HCT116 (cell line): ENCODE measurements around the gene APOM. TPM values are rescaled to one million over a fixed set of nuclear protein-coding genes. Genes with fewer than 3 reads are reported as not detected.

Experiments used
- ATAC-seq: fragments of 200-7000 bp; cut with Tn5 transposase; 2 replicates; pipeline ENCODE4 v1.9.1; 2020; ENCODE audit warnings: mild to moderate bottlenecking, moderate library complexity
- BruUV-seq: library from RNA; stranded (reverse); fragments of 400-500 nt; replicated peaks from 2 replicates; lab custom pipeline; 2021; lab: Mats Ljungman, UMichigan
- CTCF ChIA-PET: fragments of 300-600 bp; sonication (Branson Sonifier 250); formaldehyde crosslinking; loops from one replicate; lab custom pipeline; 2021; ENCODE audit warnings: antibody characterized with exemption; lab: Charles Lee
- POLR2A ChIA-PET: fragments of 300-600, 350-600 bp; sonication (Branson Sonifier 250); formaldehyde crosslinking; loops from one replicate; lab custom pipeline; 2021; ENCODE audit warnings: antibody characterized with exemption; lab: Charles Lee
- RAD21 ChIA-PET, 2 experiments: fragments of 300-600 bp; sonication (Branson Sonifier 250); formaldehyde crosslinking; loops; one replicate each; lab custom pipeline; 2023; ENCODE audit warnings: low total read pairs in 2 of 2; ENCODE audit not compliant: uncharacterized antibody in 2 of 2, unreplicated experiment in 2 of 2, low non-redundant PET in 1 of 2; lab: Charles Lee
- DNase-seq: peaks from one replicate; pipeline ENCODE4 v3.0.0-alpha.2; 2010; ENCODE audit warnings: low read depth, low spot score
- H2AFZ ChIP-seq: fragments of 200-600 bp; shearing (Covaris generic), sonication (generic); 2 replicates; pipeline ENCODE4 v1.6.1; 2017; ENCODE audit warnings: low read depth, mixed run types, mixed read lengths, antibody characterized with exemption, low read length; ENCODE audit not compliant: poor library complexity, severe bottlenecking
- H3K27ac ChIP-seq: 2 replicates; pipeline ENCODE4 v1.5.1; 2012; ENCODE audit warnings: low read depth, low read length
- H3K27me3 ChIP-seq: fragments of 200-600 bp; sonication (generic); 2 replicates; pipeline ENCODE4 v1.6.1; 2016; ENCODE audit warnings: mixed run types, low read length, mixed read lengths; ENCODE audit not compliant: insufficient read depth
- H3K36me3 ChIP-seq, 2 experiments: fragments of 200-500 bp in 1 of 2; fragments of 200-600 bp in 1 of 2; sonication (Bioruptor generic) in 1 of 2; sonication (generic) in 1 of 2; 2 replicates each; pipeline versions ENCODE4 v1.5.1 to v1.6.1; 2014 to 2016; ENCODE audit warnings: low read length in 2 of 2, inconsistent platforms in 1 of 2, mixed read lengths in 1 of 2, mixed run types in 1 of 2; ENCODE audit not compliant: insufficient read depth in 2 of 2, control insufficient read depth in 1 of 2
- H3K4me1 ChIP-seq, 2 experiments: fragments of 200-600 bp in 1 of 2; sonication (generic) in 1 of 2; 2 replicates each; pipeline versions ENCODE4 v1.5.1 to v1.6.1; 2012 to 2017; ENCODE audit warnings: low read length in 2 of 2, inconsistent platforms in 1 of 2, mild to moderate bottlenecking in 1 of 2, mixed read lengths in 1 of 2, mixed run types in 1 of 2, moderate library complexity in 1 of 2; ENCODE audit not compliant: insufficient read depth in 2 of 2, control insufficient read depth in 1 of 2
- H3K4me2 ChIP-seq: fragments of 200-600 bp; sonication (generic); 2 replicates; pipeline ENCODE4 v1.6.1; 2017; ENCODE audit warnings: mixed run types, low read length, mixed read lengths
- H3K4me3 ChIP-seq, 2 experiments: fragments of 200-600 bp in 1 of 2; sonication (generic) in 1 of 2; replicated peaks in 1 of 2; 2 replicates each; pipeline ENCODE4 v1.5.1; 2011 to 2016; ENCODE audit warnings: low read length in 2 of 2, control low read depth in 1 of 2, low read depth in 1 of 2, mild to moderate bottlenecking in 1 of 2, mixed read lengths in 1 of 2, mixed run types in 1 of 2
- H3K79me2 ChIP-seq: fragments of 200-600 bp; sonication (generic); 2 replicates; pipeline ENCODE4 v1.6.1; 2017; ENCODE audit warnings: mild to moderate bottlenecking, mixed run types, low read length, moderate library complexity, mixed read lengths; ENCODE audit not compliant: insufficient read depth
- H3K9ac ChIP-seq: fragments of 200-600 bp; sonication (generic); 2 replicates; pipeline ENCODE4 v1.6.1; 2016; ENCODE audit warnings: low read length, mixed read lengths
- H3K9me2 ChIP-seq: fragments of 200-600 bp; sonication (generic), shearing (Covaris generic); 2 replicates; pipeline ENCODE4 v1.6.1; 2017; ENCODE audit warnings: mixed run types, mild to moderate bottlenecking, moderate library complexity; ENCODE audit not compliant: insufficient read depth
- H3K9me3 ChIP-seq, 2 experiments: fragments of 200-500 bp in 1 of 2; fragments of 200-600 bp in 1 of 2; sonication (Bioruptor generic) in 1 of 2; sonication (generic) in 1 of 2; 2 replicates each; pipeline ENCODE4 v1.6.1; 2014 to 2017; ENCODE audit warnings: low read length in 2 of 2, mixed read lengths in 2 of 2, inconsistent platforms in 1 of 2, low read depth in 1 of 2, mild to moderate bottlenecking in 1 of 2, mixed run types in 1 of 2, moderate library complexity in 1 of 2; ENCODE audit not compliant: control insufficient read depth in 1 of 2, insufficient read depth in 1 of 2
- H4K20me1 ChIP-seq: fragments of 200-600 bp; sonication (generic), shearing (Covaris generic); 2 replicates; pipeline ENCODE4 v1.6.1; 2017; ENCODE audit warnings: mixed run types, mild to moderate bottlenecking, moderate library complexity; ENCODE audit not compliant: insufficient read depth
- EGR1 ChIP-seq: IDR thresholded peaks from 2 replicates; pipeline ENCODE4 v1.6.1; 2012; ENCODE audit warnings: low read depth
- ELF1 ChIP-seq: IDR thresholded peaks from 2 replicates; pipeline ENCODE4 v1.6.1; 2012; ENCODE audit warnings: low read depth, borderline replicate concordance
- JUND ChIP-seq: IDR thresholded peaks from 2 replicates; pipeline ENCODE4 v1.6.1; 2012
- POLR2A ChIP-seq: IDR thresholded peaks from 2 replicates; pipeline ENCODE4 v1.7.0; 2011; ENCODE audit warnings: borderline replicate concordance; ENCODE audit not compliant: insufficient read depth, insufficient read length; ENCODE audit errors: extremely low read depth
- REST ChIP-seq: IDR thresholded peaks from 2 replicates; pipeline ENCODE4 v1.6.1; 2012; ENCODE audit warnings: low read depth
- SIN3A ChIP-seq: IDR thresholded peaks from 2 replicates; pipeline ENCODE4 v1.6.1; 2012; ENCODE audit warnings: low read depth
- TCF7L2 ChIP-seq: IDR thresholded peaks from 2 replicates; pipeline ENCODE4 v1.7.0; 2011; ENCODE audit warnings: borderline replicate concordance, inconsistent platforms; ENCODE audit not compliant: insufficient read depth, insufficient read length; ENCODE audit errors: extremely low read depth
- intact Hi-C: fragments of 100-400 bp; cut with micrococcal nuclease; formaldehyde crosslinking; loops from 2 replicates; pipeline ENCODE4 v1.10.0; 2022
- microRNA-seq: library from miRNA; unstranded; fragments of <30 nt; microRNA quantifications from one replicate; pipeline ENCODE4, GENCODE V29; 2016; ENCODE audit warnings: borderline number of aligned reads
- total RNA-seq: library from RNA; stranded (reverse); gene quantifications from one replicate; pipeline ENCODE4 v1.2.1, GENCODE V29; 2021; ENCODE audit not compliant: unreplicated experiment

Gene APOM
- total RNA-seq, 1 experiment from 2014 or later, result 2.2 TPM

- Histone ChIP-seq H3K4me3 (no peak within 1 kb of the TSS), H3K27ac (no peak within 1 kb of the TSS), H2AFZ (no peak within 1 kb of the TSS), H3K27me3 (no peaks in the 10 kb centered on the region), H3K9ac (no peak within 1 kb of the TSS), H3K9me3 (no peaks in the 10 kb centered on the region), H3K9me2 (no peaks in the 10 kb centered on the region), H3K36me3 (no peaks in the 10 kb centered on the region), H3K4me2 (no peak within 1 kb of the TSS), H3K4me1 (peaks cover 10 to 27% of the 10 kb centered on the region in 2 experiments; a peak in 3 of 4 replicates), H4K20me1 (no peaks in the 10 kb centered on the region), H3K79me2 (peaks cover 11% of the 10 kb centered on the region)
- ChIA-PET RAD21 (no interaction called here), POLR2A (no interaction called here), CTCF (no interaction called here)
- ATAC-seq, result no peak
- intact Hi-C loops, result no loop called here
- no TSS peak for BruUV-seq
- TF ChIP-seq JUND (no peak), POLR2A (no peak), TCF7L2 (no peak)
- DNase-seq, result no peak
These were observed 50.9 kb downstream of the APOM start, which contains the start of gene LY6G6F for GRCh38 chr6:31706599-31706998. LY6G6F (plus strand) TSS chr6:31706866; CDS start chr6:31706907, 41 bp downstream.

- CTCF ChIA-PET, result no interaction called here
- H3K9me2 ChIP-seq, result no peaks in the 10 kb centered on the region
- DNase-seq (no peak), ATAC-seq (no peak)
- H3K4me1 ChIP-seq, result peaks cover 6 to 20% of the 10 kb centered on the region in 2 experiments; a peak in 3 of 4 replicates
- no peak overlapping the region for H3K4me3 ChIP-seq
- no peak overlapping the region for H2AFZ ChIP-seq
- no peak overlapping the region for H3K9ac ChIP-seq
- no peaks in the 10 kb centered on the region for H3K36me3 ChIP-seq
- H3K27me3 ChIP-seq, result no peaks in the 10 kb centered on the region
- BruUV-seq, result no TSS peak
- intact Hi-C loops, result no loop called here
- H4K20me1 ChIP-seq, result no peaks in the 10 kb centered on the region
- RAD21 ChIA-PET, result no interaction called here
- no peak overlapping the region for H3K27ac ChIP-seq
- no peak overlapping the region for H3K4me2 ChIP-seq
- no peak for TF ChIP-seq SIN3A
- no peak for TF ChIP-seq EGR1
- no peak for TF ChIP-seq ELF1
- no peak for TF ChIP-seq REST
- POLR2A ChIA-PET, result no interaction called here
- no peaks in the 10 kb centered on the region for H3K9me3 ChIP-seq
- H3K79me2 ChIP-seq, result peaks cover under 1% of the 10 kb centered on the region; the same call in 1 of the 2 replicates
These were observed 52.0 kb downstream of the APOM start for GRCh38 chr6:31707701-31708100.

Small RNA genes within 50 kb of the gene (microRNA-seq; reads per million reads assigned to microRNA genes)
- gene MIR4646 (not detected), gene MIR6832 (not detected)

Other genes starting within 250 kb of the APOM start
- 21.7 TPM for gene MICB, start 157.7 kb upstream of the APOM start, total RNA-seq
- gene MCCD1, start 126.9 kb upstream of the APOM start, total RNA-seq, result not detected
- 545 TPM for gene DDX39B, start 113.9 kb upstream of the APOM start, total RNA-seq
- 1.8 TPM for gene ATP6V1G2, start 109.3 kb upstream of the APOM start, total RNA-seq
- 26.6 TPM for gene NFKBIL1, start 108.3 kb upstream of the APOM start, total RNA-seq
- gene LTA, start 83.6 kb upstream of the APOM start, total RNA-seq, result 1.1 TPM
- 0.59 TPM for gene TNF, start 80.3 kb upstream of the APOM start, total RNA-seq
- 0.64 TPM for gene LTB, start 73.5 kb upstream of the APOM start, total RNA-seq
- 0.69 TPM for gene LST1, start 69.6 kb upstream of the APOM start, total RNA-seq
- not detected for gene NCR3, start 62.9 kb upstream of the APOM start, total RNA-seq
- not detected for gene AIF1, start 40.7 kb upstream of the APOM start, total RNA-seq
- 250 TPM for gene PRRC2A, start 35.2 kb upstream of the APOM start, total RNA-seq
- gene BAG6, start 3.2 kb upstream of the APOM start, total RNA-seq, result 368 TPM
- gene C6orf47, start 4.9 kb downstream of the APOM start, total RNA-seq, result 13.4 TPM
- gene GPANK1, start 9.1 kb downstream of the APOM start, total RNA-seq, result 14.8 TPM
- gene CSNK2B, start 10.2 kb downstream of the APOM start, total RNA-seq, result 210 TPM
- gene LY6G5B, start 14.1 kb downstream of the APOM start, total RNA-seq, result 15.4 TPM
- gene LY6G5C, start 25.2 kb downstream of the APOM start, total RNA-seq, result 1.7 TPM
- 32.4 TPM for gene ABHD16A, start 47.4 kb downstream of the APOM start, total RNA-seq
- not detected for gene LY6G6F, start 51.0 kb downstream of the APOM start, total RNA-seq
- not detected for gene LY6G6D, start 59.5 kb downstream of the APOM start, total RNA-seq
- gene LY6G6C, start 65.9 kb downstream of the APOM start, total RNA-seq, result 0.54 TPM
- gene MPIG6B, start 67.5 kb downstream of the APOM start, total RNA-seq, result 0.42 TPM
- gene DDAH2, start 73.4 kb downstream of the APOM start, total RNA-seq, result 43.4 TPM
- gene CLIC1, start 80.6 kb downstream of the APOM start, total RNA-seq, result 432 TPM
- 90.4 TPM for gene MSH5, start 84.1 kb downstream of the APOM start, total RNA-seq
- gene SAPCD1, start 106.8 kb downstream of the APOM start, total RNA-seq, result 18.2 TPM
- 14.6 TPM for gene VWA7, start 121.4 kb downstream of the APOM start, total RNA-seq
- gene VARS1, start 139.9 kb downstream of the APOM start, total RNA-seq, result 254 TPM
- gene LSM2, start 151.1 kb downstream of the APOM start, total RNA-seq, result 89.7 TPM
- 0.12 TPM for gene HSPA1L, start 159.4 kb downstream of the APOM start, total RNA-seq
- 5.0 TPM for gene HSPA1A, start 159.6 kb downstream of the APOM start, total RNA-seq
- 214 TPM for gene HSPA1B, start 171.8 kb downstream of the APOM start, total RNA-seq
- gene NEU1, start 206.9 kb downstream of the APOM start, total RNA-seq, result 15.1 TPM
- 0.74 TPM for gene SLC44A4, start 223.1 kb downstream of the APOM start, total RNA-seq
- 84.0 TPM for gene EHMT2, start 241.8 kb downstream of the APOM start, total RNA-seq
- gene ZBTB12, start 246.2 kb downstream of the APOM start, total RNA-seq, result 10.3 TPM